Fibroblast of lung (primary cell): ENCODE measurements around the gene ITIH3. TPM values are rescaled to one million over a fixed set of nuclear protein-coding genes. Genes with fewer than 3 reads are reported as not detected.
"Not testable (repeated sequence)": the region's sequence is repeated elsewhere in the genome, so short reads cannot be mapped to it uniquely, and the experiment has no call there.

Source experiments
- DNase-seq, 2 donors: peaks; one replicate each; pipeline versions ENCODE4 v3.0.0 to v3.0.0-alpha.2; 2010; ENCODE audit warnings: low read depth in 2 of 2
- H2AFZ ChIP-seq: 2 replicates; pipeline ENCODE4 v1.5.1; 2012; ENCODE audit warnings: low read length, control low read depth, inconsistent platforms
- H3K27ac ChIP-seq: 2 replicates; pipeline ENCODE4 v1.5.1; 2011; ENCODE audit warnings: low read length, control low read depth; ENCODE audit not compliant: insufficient read depth
- H3K27me3 ChIP-seq: 2 replicates; pipeline ENCODE4 v1.5.1; 2011; ENCODE audit warnings: mild to moderate bottlenecking, low read length; ENCODE audit not compliant: control insufficient read depth, insufficient read depth
- H3K36me3 ChIP-seq: 2 replicates; pipeline ENCODE4 v1.5.1; 2011; ENCODE audit warnings: low read length; ENCODE audit not compliant: control insufficient read depth, insufficient read depth
- H3K4me1 ChIP-seq: 2 replicates; pipeline ENCODE4 v1.5.1; 2011; ENCODE audit warnings: low read length; ENCODE audit not compliant: control insufficient read depth, insufficient read depth; ENCODE audit errors: extremely low read depth
- H3K4me2 ChIP-seq: 2 replicates; pipeline ENCODE4 v1.5.1; 2011; ENCODE audit warnings: low read length, control low read depth; ENCODE audit not compliant: insufficient read depth; ENCODE audit errors: extremely low read depth
- H3K4me3 ChIP-seq, 4 experiments: fragments of 200-600 bp in 1 of 4; sonication (generic) in 1 of 4; replicated peaks in 1 of 4; 2 replicates each; pipeline ENCODE4 v1.5.1; 2011 to 2016; ENCODE audit warnings: low read length in 4 of 4, low read depth in 3 of 4, mild to moderate bottlenecking in 3 of 4, control low read depth in 2 of 4, inconsistent platforms in 1 of 4, mixed read lengths in 1 of 4; ENCODE audit not compliant: insufficient read depth in 1 of 4; ENCODE audit errors: control extremely low read depth in 1 of 4
- H3K79me2 ChIP-seq: 2 replicates; pipeline ENCODE4 v1.5.1; 2012; ENCODE audit warnings: mild to moderate bottlenecking, low read length, inconsistent platforms; ENCODE audit not compliant: control insufficient read depth, insufficient read depth
- H3K9ac ChIP-seq: 2 replicates; pipeline ENCODE4 v1.5.1; 2011; ENCODE audit warnings: mild to moderate bottlenecking, low read length, control low read depth; ENCODE audit not compliant: insufficient read depth
- H3K9me3 ChIP-seq: 2 replicates; pipeline ENCODE4 v1.5.1; 2012; ENCODE audit warnings: low read depth, low read length; ENCODE audit not compliant: control insufficient read depth, insufficient read depth
- H4K20me1 ChIP-seq: 2 replicates; pipeline ENCODE4 v1.5.1; 2011; ENCODE audit warnings: low read length; ENCODE audit not compliant: control insufficient read depth, insufficient read depth; ENCODE audit errors: extremely low read depth
- EZH2 ChIP-seq: IDR thresholded peaks from 2 replicates; pipeline ENCODE4 v1.5.1; 2012; ENCODE audit warnings: low read length, control low read depth, mild to moderate bottlenecking; ENCODE audit errors: missing control alignments
- polyA plus RNA-seq, 2 donors: library from polyadenylated mRNA; depleted of rRNA in 1 of 2; stranded (reverse) in 1 of 2; unstranded in 1 of 2; fragments of >200 nt; gene quantifications; 2 replicates each; pipeline ENCODE4 v1.2.1, GENCODE V29; 2011 to 2012; ENCODE audit warnings: missing spikeins in 1 of 2
- total RNA-seq: library from RNA; depleted of rRNA; stranded (reverse); fragments of >200 nt; gene quantifications from 2 replicates; pipeline ENCODE4 v1.2.1, GENCODE V29; 2014
- TF ChIP-seq, protein P1 (sequence below), 2 donors: IDR thresholded peaks in 1 of 2; conservative IDR thresholded peaks in 1 of 2; 1 replicate in 1 of 2; 2 replicates in 1 of 2; pipeline ENCODE4 v1.5.1; 2011 to 2012; ENCODE audit warnings: low read length in 2 of 2, control low read depth in 1 of 2, inconsistent platforms in 1 of 2, low read depth in 1 of 2, mild to moderate bottlenecking in 1 of 2

The ITIH3 gene
- total and polyA plus RNA-seq, 2 donors (not counting 1 experiment from before 2014, with no cell fraction given) = 0.17 to 1.5 TPM

DNA sequence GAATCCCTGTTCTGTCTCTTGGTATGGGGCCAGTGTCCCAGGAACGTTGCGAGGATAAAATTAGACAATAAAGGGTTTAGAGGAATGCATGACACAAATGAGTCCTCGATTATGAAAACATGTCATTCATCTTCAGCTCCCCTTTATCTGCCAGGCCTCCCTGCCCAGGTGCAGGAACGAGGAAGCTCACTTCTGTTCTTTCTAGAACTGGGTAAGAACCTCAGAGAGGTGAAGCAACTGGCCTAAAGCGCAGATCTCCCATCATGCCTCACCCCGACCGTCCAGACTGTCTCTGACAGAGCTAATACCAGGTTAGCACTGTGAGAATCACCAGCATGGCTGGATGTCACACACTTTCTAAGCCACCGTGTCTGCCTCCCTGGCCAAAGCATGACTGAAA lies 18.7 kb upstream of the ITIH3 start:
- TF ChIP-seq, protein P1, sequence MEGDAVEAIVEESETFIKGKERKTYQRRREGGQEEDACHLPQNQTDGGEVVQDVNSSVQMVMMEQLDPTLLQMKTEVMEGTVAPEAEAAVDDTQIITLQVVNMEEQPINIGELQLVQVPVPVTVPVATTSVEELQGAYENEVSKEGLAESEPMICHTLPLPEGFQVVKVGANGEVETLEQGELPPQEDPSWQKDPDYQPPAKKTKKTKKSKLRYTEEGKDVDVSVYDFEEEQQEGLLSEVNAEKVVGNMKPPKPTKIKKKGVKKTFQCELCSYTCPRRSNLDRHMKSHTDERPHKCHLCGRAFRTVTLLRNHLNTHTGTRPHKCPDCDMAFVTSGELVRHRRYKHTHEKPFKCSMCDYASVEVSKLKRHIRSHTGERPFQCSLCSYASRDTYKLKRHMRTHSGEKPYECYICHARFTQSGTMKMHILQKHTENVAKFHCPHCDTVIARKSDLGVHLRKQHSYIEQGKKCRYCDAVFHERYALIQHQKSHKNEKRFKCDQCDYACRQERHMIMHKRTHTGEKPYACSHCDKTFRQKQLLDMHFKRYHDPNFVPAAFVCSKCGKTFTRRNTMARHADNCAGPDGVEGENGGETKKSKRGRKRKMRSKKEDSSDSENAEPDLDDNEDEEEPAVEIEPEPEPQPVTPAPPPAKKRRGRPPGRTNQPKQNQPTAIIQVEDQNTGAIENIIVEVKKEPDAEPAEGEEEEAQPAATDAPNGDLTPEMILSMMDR (conservative IDR thresholded peaks at IDR 0.05 in 1 of 2, IDR thresholded peaks at IDR 0.05 in 1 of 2; ENCODE audit: low read depth in 1 of 2, low read length in 2 of 2) = no peak
- no peak for TF ChIP-seq EZH2
- Histone ChIP-seq H3K9ac (no peak overlapping the region), H3K4me2 (no peak overlapping the region), H3K36me3 (no peaks in the 10 kb centered on the region), H3K9me3 (no peaks in the 10 kb centered on the region), H3K27me3 (peaks cover 8% of the 10 kb centered on the region), H2AFZ (no peak overlapping the region), H3K27ac (no peak overlapping the region), H4K20me1 (no peaks in the 10 kb centered on the region), H3K4me3 (no peak overlapping the region), H3K79me2 (no peaks in the 10 kb centered on the region), H3K4me1 (no peaks in the 10 kb centered on the region)
- no peak for DNase-seq

DNA sequence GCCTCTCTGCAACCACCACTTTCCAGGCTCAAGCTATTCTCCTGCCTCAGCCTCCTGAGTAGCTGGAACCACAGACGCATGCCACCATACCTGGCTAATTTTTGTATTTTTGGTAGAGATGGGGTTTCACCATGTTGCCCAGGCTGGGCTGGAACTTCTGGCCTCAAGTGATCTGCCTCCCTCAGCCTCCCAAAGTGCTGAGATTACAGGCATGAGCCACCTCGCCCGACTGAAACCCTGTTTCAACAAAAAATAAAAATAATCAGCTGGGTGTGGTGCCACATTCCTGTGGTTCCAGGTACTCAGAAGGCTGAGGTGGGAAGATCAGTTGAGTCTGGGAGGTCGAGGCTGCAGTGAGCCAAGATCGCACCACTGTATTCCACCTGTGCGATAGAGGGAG lies 18.1 kb upstream of the ITIH3 start:
- not testable (repeated sequence) for H3K9me3 ChIP-seq, H3K79me2 ChIP-seq, H3K4me2 ChIP-seq, H3K9ac ChIP-seq, H3K27ac ChIP-seq, H3K4me1 ChIP-seq, H4K20me1 ChIP-seq, H3K4me3 ChIP-seq, H3K36me3 ChIP-seq, DNase-seq, H3K27me3 ChIP-seq, H2AFZ ChIP-seq

DNA sequence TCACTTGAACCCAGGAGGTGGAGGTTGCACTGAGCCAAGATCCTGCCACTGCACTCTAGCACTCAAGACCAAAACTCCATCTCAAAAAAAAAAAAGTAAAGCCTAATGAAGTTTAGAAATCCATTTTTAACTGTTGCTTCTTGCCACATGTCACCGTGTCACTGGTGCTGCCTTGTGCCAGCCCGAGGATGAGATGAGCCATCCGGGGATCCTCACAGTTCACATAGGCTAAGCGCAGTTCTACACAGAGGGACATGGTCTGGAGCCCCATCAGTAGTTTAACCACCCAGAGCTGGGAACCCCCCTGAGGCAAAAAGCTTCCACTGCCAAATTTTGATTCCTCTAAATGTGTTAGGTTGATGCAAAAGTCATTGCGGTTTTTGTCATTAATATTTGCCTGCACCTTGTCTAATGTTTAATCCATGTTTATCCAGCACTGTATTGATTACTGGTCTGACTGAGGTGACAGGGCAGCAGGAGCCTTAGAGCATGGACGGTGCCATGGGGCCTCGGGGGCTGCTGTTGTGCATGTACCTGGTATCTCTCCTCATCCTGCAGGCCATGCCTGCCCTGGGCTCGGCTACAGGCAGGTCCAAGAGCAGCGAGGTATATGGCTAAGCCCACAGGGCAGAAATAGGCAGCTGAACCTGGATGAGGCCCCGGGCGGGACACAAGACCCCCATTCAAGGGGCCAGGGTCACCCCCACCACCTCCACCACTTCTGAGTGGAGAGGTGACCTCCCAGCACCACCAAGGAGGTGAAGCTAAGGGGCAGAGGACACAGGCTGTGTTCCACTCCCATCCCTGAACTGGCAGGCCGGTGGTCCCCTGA lies 17.3 kb upstream of the ITIH3 start, which contains the start of gene ITIH1:
ITIH1 (plus strand) TSS at position 473 of the 832 bp plus-strand sequence; CDS start at position 490, 17 bp downstream.
- H3K27me3 ChIP-seq = peaks cover 15% of the 10 kb centered on the region
- no peaks in the 10 kb centered on the region for H3K36me3 ChIP-seq
- H3K4me3 ChIP-seq = no peak within 1 kb of the TSS
- no peaks in the 10 kb centered on the region for H4K20me1 ChIP-seq
- TF ChIP-seq EZH2 = no peak
- TF ChIP-seq, protein P1 (conservative IDR thresholded peaks at IDR 0.05 in 1 of 2, IDR thresholded peaks at IDR 0.05 in 1 of 2; ENCODE audit: low read depth in 1 of 2, low read length in 2 of 2) = no peak
- H3K4me1 ChIP-seq = no peaks in the 10 kb centered on the region
- no peak within 1 kb of the TSS for H3K4me2 ChIP-seq
- H2AFZ ChIP-seq = no peak within 1 kb of the TSS
- no peak within 1 kb of the TSS for H3K27ac ChIP-seq
- H3K9me3 ChIP-seq = no peaks in the 10 kb centered on the region
- no peak within 1 kb of the TSS for H3K9ac ChIP-seq
- H3K79me2 ChIP-seq = no peaks in the 10 kb centered on the region
- DNase-seq = no peak
